Fibroblast of lung (primary cell): ENCODE measurements around the gene SLC29A4. TPM values are rescaled to one million over a fixed set of nuclear protein-coding genes. Genes with fewer than 3 reads are reported as not detected.
"Not testable (repeated sequence)": the region's sequence is repeated elsewhere in the genome, so short reads cannot be mapped to it uniquely, and the experiment has no call there.

Experiments
- DNase-seq, 2 donors: peaks; one replicate each; pipeline versions ENCODE4 v3.0.0 to v3.0.0-alpha.2; 2010; ENCODE audit warnings: low read depth in 2 of 2
- H2AFZ ChIP-seq: 2 replicates; pipeline ENCODE4 v1.5.1; 2012; ENCODE audit warnings: low read length, control low read depth, inconsistent platforms
- H3K27ac ChIP-seq: 2 replicates; pipeline ENCODE4 v1.5.1; 2011; ENCODE audit warnings: low read length, control low read depth; ENCODE audit not compliant: insufficient read depth
- H3K27me3 ChIP-seq: 2 replicates; pipeline ENCODE4 v1.5.1; 2011; ENCODE audit warnings: mild to moderate bottlenecking, low read length; ENCODE audit not compliant: control insufficient read depth, insufficient read depth
- H3K36me3 ChIP-seq: 2 replicates; pipeline ENCODE4 v1.5.1; 2011; ENCODE audit warnings: low read length; ENCODE audit not compliant: control insufficient read depth, insufficient read depth
- H3K4me1 ChIP-seq: 2 replicates; pipeline ENCODE4 v1.5.1; 2011; ENCODE audit warnings: low read length; ENCODE audit not compliant: control insufficient read depth, insufficient read depth; ENCODE audit errors: extremely low read depth
- H3K4me2 ChIP-seq: 2 replicates; pipeline ENCODE4 v1.5.1; 2011; ENCODE audit warnings: low read length, control low read depth; ENCODE audit not compliant: insufficient read depth; ENCODE audit errors: extremely low read depth
- H3K4me3 ChIP-seq, 4 experiments: fragments of 200-600 bp in 1 of 4; sonication (generic) in 1 of 4; replicated peaks in 1 of 4; 2 replicates each; pipeline ENCODE4 v1.5.1; 2011 to 2016; ENCODE audit warnings: low read length in 4 of 4, low read depth in 3 of 4, mild to moderate bottlenecking in 3 of 4, control low read depth in 2 of 4, inconsistent platforms in 1 of 4, mixed read lengths in 1 of 4; ENCODE audit not compliant: insufficient read depth in 1 of 4; ENCODE audit errors: control extremely low read depth in 1 of 4
- H3K79me2 ChIP-seq: 2 replicates; pipeline ENCODE4 v1.5.1; 2012; ENCODE audit warnings: mild to moderate bottlenecking, low read length, inconsistent platforms; ENCODE audit not compliant: control insufficient read depth, insufficient read depth
- H3K9ac ChIP-seq: 2 replicates; pipeline ENCODE4 v1.5.1; 2011; ENCODE audit warnings: mild to moderate bottlenecking, low read length, control low read depth; ENCODE audit not compliant: insufficient read depth
- H3K9me3 ChIP-seq: 2 replicates; pipeline ENCODE4 v1.5.1; 2012; ENCODE audit warnings: low read depth, low read length; ENCODE audit not compliant: control insufficient read depth, insufficient read depth
- H4K20me1 ChIP-seq: 2 replicates; pipeline ENCODE4 v1.5.1; 2011; ENCODE audit warnings: low read length; ENCODE audit not compliant: control insufficient read depth, insufficient read depth; ENCODE audit errors: extremely low read depth
- CTCF ChIP-seq, 2 donors: IDR thresholded peaks in 1 of 2; conservative IDR thresholded peaks in 1 of 2; 1 replicate in 1 of 2; 2 replicates in 1 of 2; pipeline ENCODE4 v1.5.1; 2011 to 2012; ENCODE audit warnings: low read length in 2 of 2, control low read depth in 1 of 2, inconsistent platforms in 1 of 2, low read depth in 1 of 2, mild to moderate bottlenecking in 1 of 2
- EZH2 ChIP-seq: IDR thresholded peaks from 2 replicates; pipeline ENCODE4 v1.5.1; 2012; ENCODE audit warnings: low read length, control low read depth, mild to moderate bottlenecking; ENCODE audit errors: missing control alignments
- polyA plus RNA-seq, 2 donors: library from polyadenylated mRNA; depleted of rRNA in 1 of 2; stranded (reverse) in 1 of 2; unstranded in 1 of 2; fragments of >200 nt; gene quantifications; 2 replicates each; pipeline ENCODE4 v1.2.1, GENCODE V29; 2011 to 2012; ENCODE audit warnings: missing spikeins in 1 of 2
- total RNA-seq: library from RNA; depleted of rRNA; stranded (reverse); fragments of >200 nt; gene quantifications from 2 replicates; pipeline ENCODE4 v1.2.1, GENCODE V29; 2014

The SLC29A4 gene
- total and polyA plus RNA-seq, 2 donors (not counting 1 experiment from before 2014, with no cell fraction given) = 1.0 to 5.1 TPM

GRCh38 chr7:5303591-5304505 is 21.1 kb downstream of the SLC29A4 start:
- Histone ChIP-seq H3K4me1 (no peaks in the 10 kb centered on the region), H3K9me3 (no peaks in the 10 kb centered on the region), H3K36me3 (peaks cover 5% of the 10 kb centered on the region), H3K27ac (no peak overlapping the region), H3K9ac (no peak overlapping the region), H3K4me3 (no peak overlapping the region), H3K79me2 (no peaks in the 10 kb centered on the region), H3K4me2 (no peak overlapping the region), H4K20me1 (no peaks in the 10 kb centered on the region), H3K27me3 (no peaks in the 10 kb centered on the region), H2AFZ (no peak overlapping the region)
- no peak for DNase-seq
- TF ChIP-seq CTCF (conservative IDR thresholded peaks at IDR 0.05 in 1 of 2, IDR thresholded peaks at IDR 0.05 in 1 of 2; ENCODE audit: low read depth in 1 of 2, low read length in 2 of 2) (no peak), EZH2 (no peak)

- not testable (repeated sequence) for H3K4me1 ChIP-seq, H3K79me2 ChIP-seq, H3K36me3 ChIP-seq, H3K27ac ChIP-seq, H3K9ac ChIP-seq, H3K4me2 ChIP-seq, H4K20me1 ChIP-seq, H2AFZ ChIP-seq, H3K9me3 ChIP-seq, DNase-seq, H3K4me3 ChIP-seq, H3K27me3 ChIP-seq
Measured at GRCh38 chr7:5305050-5305449, 22.3 kb downstream of the SLC29A4 start.

GRCh38 chr7:5307221-5308142 is 24.7 kb downstream of the SLC29A4 start:
- not testable (repeated sequence) for H3K4me3 ChIP-seq, H4K20me1 ChIP-seq, H3K4me1 ChIP-seq, H2AFZ ChIP-seq, H3K36me3 ChIP-seq, H3K27me3 ChIP-seq, H3K9me3 ChIP-seq, H3K27ac ChIP-seq, H3K4me2 ChIP-seq, H3K9ac ChIP-seq, H3K79me2 ChIP-seq, DNase-seq
